ENCODE measurements around the gene F10.
"Not testable (repeated sequence)": the region's sequence is repeated elsewhere in the genome, so short reads cannot be mapped to it uniquely, and the experiment has no call there.

F10 gene

DNA sequence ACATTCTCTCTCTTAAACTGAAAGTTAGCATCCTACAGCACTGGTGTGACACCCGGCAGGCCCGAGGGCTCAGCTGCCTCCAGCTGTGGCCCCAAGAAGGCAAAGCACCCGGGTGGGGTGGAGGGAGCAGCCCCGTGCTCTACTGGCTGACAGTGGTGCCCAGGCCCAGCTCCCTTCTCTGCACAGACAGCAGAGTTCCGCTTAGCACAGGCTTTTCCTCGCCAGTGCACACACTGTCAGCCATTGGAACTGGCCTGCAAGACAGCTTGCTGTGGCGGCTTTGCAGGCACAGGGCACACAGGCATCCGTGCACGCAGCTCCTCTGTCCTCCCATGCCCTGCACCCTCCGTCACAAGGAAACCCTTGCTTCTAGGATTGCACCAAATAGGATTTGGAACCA, 20.3 kb upstream of the F10 start:
- DNase-seq (ENCODE audit: low spot score), result not testable (repeated sequence)

DNA sequence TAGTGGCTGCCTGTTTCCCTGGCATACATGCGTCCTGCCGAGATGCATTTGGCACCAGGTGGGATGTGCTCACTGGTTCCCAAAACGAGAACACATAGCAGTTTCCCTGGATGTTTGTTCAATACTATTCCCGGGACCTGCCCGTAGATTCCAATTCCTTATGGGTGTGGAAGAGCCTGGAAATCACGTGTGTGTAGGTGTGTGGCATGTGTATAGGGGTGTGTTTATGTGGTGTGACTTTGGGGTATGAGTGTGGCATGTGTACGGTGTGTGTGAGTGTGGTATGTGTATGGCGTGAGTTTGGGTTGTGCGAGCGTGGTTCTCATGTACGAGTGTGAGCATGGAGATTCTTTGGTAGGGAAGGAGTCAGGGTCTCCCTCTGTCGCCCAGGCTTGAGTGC, 19.9 kb upstream of the F10 start:
- no peak for DNase-seq (ENCODE audit: low spot score)

DNA sequence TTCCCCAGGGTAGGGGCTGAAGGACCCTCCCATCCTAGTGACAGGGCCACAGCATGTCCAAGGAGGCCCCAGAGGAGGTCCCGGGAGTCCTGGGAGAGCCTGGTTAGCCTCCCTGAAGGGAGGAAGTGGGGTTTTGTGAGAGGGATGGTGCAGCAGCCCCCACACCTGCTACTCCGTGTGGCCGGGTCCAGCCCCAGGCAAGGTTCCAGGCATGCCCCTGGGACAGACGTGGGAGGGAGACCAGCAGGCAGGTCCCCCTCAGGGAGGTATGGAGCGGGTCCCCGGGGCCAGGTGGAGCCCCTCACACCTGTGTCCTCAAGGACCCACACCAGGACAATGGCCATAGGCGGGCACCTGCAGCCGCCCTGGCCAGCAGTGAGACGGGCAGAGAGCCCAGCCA, 19.0 kb upstream of the F10 start:
- DNase-seq (ENCODE audit: low spot score), result no peak

DNA sequence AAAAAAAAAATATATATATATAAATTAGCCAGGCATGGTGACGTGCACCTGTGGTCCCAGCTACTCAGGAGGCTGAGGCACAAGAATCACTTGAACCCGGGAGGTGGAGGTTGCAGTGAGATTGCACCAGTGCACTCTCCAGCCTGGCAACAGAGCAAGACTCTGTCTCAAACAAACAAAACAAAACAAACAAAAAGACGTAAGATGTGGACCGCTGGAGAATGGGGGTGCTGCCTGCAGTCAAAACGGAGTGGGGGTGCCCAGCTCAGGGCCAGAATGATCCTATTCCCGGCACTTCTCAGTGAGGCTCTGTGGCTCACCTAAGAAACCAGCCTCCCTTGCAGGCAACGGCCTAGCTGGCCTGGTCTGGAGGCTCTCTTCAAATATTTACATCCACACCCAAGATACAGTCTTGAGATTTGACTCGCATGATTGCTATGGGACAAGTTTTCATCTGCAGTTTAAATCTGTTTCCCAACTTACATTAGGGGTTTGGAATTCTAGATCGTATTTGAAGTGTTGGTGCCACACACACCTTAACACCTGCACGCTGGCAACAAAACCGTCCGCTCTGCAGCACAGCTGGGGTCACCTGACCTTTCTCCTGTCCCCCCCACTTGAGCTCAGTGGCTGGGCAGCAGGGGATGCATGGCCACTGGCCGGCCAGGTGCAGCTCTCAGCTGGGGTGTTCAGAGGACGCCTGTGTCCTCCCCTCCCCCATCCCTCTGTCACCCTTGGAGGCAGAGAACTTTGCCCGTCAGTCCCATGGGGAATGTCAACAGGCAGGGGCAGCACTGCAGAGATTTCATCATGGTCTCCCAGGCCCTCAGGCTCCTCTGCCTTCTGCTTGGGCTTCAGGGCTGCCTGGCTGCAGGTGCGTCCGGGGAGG, 17.3 kb upstream of the F10 start, which contains the start of gene F7:
F7 (plus strand) TSS at position 760 of the 889 bp plus-strand sequence; CDS start at position 811, 51 bp downstream.
- no peak for DNase-seq (ENCODE audit: low spot score)

DNA sequence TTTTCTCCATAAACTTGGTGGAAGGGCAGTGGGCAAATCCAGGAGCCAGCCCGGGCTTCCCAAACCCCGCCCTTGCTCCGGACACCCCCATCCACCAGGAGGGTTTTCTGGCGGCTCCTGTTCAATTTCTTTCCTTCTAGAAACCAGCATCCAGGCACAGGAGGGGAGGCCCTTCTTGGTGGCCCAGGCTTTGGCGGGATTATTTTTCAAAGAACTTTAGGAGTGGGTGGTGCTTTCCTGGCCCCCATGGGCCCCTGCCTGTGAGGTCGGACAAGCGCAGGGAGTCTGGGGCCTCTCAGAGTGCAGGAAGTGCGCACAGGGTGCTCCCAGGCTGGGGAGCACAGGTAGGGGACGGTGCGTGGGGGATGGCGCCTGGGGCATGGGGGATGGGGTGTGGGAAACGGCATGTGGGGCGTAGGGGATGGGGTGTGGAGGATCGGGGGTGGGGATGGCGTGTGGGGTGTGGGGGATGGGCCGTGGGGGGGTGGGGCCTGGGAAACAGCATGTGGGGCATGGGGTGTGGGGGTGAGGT, 16.6 kb upstream of the F10 start:
- no peak for DNase-seq (ENCODE audit: low spot score)

DNA sequence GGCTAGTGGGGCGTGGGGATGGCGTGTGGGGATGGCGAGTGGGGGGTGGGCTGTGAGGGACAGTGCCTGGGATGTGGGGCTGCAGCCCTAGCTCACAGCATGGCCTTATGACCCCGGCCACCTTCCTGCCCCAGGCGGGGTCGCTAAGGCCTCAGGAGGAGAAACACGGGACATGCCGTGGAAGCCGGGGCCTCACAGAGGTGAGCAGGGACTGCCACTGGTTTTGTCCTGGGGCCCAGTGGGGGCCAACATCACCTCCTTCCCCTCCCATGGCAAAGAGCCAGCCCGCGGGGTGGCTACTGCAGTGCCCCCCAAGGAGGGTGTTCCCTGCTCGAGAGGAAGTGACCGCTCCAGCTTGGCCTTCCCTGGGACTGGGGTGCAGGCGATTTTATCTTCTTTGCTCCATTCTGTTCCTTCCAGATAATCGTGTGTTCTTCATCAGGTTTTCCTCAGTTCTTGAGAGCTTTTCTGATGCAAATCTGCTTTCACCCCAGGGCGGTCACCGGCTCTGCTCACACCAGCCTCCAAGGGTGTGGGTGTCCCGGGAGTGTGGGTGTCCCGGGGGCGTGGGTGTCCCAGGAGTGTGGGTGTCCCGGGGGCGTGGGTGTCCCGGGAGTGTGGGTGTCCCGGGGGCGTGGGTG, 15.8 kb upstream of the F10 start:
- no peak for DNase-seq (ENCODE audit: low spot score)

DNA sequence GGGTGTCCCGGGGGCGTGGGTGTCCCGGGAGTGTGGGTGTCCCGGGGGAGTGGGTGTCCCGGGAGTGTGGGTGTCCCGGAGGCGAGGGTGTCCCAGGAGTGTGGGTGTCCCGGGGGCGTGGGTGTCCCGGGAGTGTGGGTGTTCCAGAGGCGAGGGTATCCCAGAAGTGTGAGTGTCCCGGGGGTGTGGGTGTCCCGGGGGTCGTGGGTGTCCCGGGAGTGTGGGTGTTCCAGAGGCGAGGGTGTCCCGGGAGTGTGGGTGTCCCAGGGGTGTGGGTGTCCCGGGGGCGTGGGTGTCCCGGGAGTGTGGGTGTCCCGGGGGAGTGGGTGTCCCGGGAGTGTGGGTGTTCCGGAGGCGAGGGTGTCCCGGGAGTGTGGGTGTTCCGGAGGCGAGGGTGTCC, 14.1 kb upstream of the F10 start:
- not testable (repeated sequence) for DNase-seq (ENCODE audit: low spot score)

DNA sequence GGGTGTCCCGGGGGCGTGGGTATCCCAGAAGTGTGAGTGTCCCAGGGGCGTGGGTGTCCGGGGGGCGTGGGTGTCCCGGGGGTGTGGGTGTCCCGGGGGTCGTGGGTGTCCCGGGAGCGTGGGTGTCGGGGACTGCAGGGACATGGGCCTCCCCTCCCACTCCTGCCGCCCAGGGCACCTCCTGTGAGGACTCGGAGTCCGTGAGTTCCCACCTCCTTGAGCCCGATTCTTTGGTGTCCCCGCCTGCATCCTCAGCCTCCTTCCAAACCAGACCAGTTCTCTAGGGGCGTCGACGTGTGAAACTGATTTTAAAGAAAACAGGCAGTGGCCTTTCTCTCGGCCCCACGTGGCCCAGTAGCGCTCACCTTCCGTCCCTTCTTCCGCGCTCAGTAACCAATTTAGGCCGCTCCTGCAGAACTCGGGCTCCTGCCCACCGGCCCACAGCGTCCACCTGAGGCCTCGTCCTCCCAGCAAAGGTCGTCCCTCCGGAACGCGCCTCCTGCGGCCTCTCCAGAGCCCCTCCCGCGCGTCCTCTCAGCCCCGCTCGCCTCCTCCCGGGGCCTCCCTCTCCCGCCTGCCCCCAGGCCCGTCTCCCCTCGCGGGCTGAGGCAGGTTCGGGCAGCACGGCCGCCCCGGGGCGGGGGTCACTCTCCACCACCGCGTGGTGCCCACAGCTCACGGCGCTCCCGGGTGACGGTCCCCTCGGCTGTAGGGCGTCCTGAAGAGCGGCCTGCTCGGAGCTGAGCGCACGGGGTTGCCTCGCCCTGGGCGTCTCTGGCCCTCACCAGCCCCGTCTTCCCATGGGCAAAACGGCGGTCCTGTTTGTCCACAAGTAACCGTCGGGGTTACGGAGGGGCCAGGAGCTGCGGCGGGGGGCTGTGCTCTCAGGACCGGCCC, 13.2 kb upstream of the F10 start:
- DNase-seq (ENCODE audit: low spot score), result no peak

DNA sequence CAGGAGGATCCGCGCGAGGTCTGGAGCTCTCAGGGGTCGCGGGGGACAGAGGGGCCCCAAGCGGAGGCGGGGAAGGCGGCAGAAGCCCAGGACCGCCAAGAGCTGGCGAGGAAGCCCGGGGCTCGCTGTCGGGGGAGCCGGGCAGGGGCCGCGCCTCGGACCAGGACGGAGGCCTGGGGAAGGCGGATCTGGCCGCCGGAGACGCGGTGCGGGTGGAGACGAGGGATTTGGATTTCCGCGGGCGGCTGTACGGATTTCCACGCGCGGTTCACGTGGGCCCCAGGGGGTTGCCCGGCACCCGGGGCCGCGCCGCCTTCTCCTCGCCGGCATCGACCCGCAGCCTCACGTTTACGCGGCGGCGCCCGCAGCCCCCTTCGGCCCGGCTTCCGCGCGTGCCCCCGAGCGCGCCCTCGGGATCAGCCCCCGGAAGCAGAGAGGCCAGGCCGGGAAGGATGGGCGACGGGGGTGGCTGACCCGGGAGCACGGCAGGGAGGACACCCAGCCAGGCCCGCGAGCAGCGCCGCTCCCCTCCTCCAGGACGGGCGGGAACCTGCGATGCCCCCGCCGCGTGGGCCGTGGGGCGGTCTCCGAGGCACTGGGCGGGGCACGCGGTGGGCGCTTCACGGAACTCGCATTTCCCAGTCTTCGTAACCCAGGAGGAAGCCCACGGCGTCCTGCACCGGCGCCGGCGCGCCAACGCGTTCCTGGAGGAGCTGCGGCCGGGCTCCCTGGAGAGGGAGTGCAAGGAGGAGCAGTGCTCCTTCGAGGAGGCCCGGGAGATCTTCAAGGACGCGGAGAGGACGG, 12.3 kb upstream of the F10 start:
- DNase-seq (ENCODE audit: low spot score), result no peak

DNA sequence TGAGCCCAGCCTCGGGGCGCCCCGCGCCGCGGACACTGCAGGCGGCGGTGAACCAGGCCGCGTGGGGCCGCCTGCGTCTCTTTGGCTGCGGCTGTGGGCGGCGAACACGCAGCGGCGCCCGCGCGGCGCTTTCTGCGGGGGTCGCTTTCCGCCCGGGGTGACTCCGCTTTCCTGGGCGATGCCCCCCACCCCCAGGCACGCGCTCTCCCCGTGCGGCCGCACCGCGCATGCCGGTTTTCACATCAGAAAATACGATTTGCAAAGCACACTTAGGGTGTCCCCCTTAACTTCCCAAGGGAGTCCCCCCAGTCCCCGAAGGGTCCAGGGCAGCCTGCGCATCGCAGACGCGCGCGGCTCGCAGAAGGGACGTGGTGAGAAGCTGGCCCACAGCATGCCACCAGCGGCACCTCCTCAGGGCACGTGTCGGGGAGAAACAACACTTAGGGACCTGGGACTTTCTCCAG, 11.7 kb upstream of the F10 start:
- no peak for DNase-seq (ENCODE audit: low spot score)

DNA sequence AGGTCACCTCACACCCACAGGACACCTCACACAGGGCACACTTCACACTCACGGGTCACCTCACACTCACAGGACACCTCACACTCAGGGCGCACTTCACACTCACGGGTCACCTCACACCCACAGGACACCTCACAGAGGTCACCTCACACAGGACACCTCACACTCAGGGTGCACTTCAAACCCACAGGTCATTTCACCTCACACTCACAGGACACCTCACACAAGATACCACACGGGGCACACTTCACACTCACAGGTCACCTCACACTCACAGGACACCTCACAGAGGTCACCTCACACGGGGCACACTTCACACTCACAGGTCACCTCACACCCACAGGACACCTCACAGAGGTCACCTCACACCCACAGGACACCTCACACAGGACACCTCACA, 10.8 kb upstream of the F10 start:
- DNase-seq (ENCODE audit: low spot score), result not testable (repeated sequence)

DNA sequence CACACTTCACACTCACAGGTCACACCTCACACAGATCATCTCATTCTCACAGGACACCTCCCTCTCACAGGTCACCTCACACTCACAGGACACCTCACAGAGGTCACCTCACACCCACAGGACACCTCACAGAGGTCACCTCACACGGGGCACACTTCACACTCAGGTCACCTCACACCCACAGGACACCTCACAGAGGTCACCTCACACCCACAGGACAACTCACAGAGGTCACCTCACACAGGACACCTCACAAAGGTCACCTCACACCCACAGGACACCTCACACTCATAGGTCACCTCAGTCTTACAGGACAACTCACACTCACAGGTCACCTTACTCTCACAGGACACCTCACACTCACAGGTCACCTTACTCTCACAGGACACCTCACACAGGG, 10.1 kb upstream of the F10 start:
- DNase-seq (ENCODE audit: low spot score), result not testable (repeated sequence)

DNA sequence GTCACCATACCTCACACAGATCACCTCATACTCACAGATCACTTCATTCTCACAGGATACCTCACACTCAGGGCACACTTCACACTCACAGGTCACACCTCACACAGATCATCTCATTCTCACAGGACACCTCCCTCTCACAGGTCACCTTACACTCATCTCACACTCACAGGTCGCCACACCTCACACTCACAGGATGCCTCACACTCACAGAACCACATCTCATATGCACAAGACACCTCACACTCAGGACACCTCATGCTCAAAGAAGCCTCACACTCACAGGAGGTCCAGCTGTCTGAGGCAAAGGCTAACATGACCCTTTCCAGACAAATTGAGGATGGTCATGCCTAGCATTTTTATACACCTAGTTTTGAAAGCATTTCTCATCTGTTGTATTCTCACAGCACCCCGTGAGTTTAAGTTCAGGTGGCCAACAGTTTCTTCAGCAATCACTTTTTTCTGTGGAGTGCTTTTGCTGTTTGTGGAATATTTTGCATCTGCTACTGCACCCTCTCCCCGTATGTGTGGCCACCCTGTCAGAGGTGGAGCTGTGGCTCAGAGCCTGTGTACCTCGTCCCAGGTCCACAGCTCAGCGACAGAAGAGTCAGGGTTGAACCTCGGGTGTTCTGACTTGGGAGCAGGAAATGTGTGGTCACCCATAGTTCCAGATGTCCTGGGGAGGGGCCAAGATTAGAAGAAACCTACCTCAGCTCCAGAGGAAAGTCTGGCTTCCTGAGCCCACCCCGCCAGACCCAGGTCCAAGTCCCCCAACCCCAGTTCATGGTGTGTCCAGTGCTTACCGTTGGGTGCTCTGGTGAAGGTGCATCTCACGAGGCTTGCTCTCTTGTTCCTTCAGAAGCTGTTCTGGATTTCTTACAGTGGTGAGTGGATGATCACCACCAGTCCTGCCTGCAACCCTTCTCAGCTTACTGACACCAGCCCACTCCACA, 9.4 kb upstream of the F10 start:
- no peak for DNase-seq (ENCODE audit: low spot score)

DNA sequence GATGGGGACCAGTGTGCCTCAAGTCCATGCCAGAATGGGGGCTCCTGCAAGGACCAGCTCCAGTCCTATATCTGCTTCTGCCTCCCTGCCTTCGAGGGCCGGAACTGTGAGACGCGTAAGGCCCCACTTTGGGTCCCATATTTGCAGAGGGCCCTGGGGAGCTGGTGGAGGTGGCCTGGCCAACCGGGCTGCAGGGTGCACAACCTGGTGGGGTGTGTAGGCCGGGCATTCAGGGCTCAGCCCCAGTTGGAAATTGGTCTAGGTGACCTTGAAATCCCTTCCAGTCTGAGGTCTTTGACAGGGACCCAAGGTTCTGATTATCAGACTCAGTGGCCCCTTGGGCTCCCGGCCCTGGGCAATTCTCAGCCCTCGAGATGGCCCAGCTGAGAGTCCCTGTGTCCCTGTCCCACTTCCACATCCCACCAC, 8.7 kb upstream of the F10 start:
- DNase-seq (ENCODE audit: low spot score), result no peak

DNA sequence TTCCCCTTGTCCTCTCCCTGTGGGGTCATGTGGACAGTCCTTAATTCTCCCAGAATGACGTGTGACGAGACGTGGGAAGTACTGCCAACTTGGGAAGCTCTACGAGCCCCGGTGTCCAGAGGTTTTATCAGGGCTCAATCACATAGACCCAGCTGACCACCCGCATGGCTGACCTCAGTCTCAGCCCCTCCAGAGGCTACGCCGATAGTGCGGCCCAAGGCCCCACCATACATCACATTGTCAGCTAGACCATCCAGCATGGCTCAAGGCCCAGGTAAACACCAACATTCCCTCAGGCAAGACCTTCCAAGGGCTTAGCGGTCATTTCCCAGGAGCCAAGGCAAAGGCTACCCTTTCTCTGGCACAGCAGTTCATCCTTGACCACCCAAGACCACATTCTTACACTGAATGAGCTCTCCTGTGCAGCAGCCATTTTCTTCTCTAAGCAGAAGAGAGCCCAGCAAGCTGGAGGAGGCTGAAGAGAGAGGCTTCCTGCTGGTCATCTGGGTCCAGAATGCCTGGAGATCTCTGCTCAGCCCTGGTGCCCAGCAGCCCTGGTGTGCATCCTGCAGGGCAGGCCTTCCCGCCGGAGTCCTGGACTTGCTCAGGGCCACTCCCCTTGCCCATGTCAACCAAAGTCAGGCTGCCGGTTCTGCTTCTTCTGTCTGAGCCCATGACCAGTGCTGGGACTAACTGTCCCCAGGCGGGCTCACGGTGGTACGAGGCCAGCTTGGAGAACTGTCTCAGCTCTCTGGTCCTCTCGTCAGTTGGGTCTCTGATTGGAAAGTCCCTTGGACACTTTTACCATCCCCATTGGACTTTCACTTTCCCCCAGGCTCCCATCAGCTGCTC, 7.9 kb upstream of the F10 start:
- DNase-seq (ENCODE audit: low spot score), result no peak

DNA sequence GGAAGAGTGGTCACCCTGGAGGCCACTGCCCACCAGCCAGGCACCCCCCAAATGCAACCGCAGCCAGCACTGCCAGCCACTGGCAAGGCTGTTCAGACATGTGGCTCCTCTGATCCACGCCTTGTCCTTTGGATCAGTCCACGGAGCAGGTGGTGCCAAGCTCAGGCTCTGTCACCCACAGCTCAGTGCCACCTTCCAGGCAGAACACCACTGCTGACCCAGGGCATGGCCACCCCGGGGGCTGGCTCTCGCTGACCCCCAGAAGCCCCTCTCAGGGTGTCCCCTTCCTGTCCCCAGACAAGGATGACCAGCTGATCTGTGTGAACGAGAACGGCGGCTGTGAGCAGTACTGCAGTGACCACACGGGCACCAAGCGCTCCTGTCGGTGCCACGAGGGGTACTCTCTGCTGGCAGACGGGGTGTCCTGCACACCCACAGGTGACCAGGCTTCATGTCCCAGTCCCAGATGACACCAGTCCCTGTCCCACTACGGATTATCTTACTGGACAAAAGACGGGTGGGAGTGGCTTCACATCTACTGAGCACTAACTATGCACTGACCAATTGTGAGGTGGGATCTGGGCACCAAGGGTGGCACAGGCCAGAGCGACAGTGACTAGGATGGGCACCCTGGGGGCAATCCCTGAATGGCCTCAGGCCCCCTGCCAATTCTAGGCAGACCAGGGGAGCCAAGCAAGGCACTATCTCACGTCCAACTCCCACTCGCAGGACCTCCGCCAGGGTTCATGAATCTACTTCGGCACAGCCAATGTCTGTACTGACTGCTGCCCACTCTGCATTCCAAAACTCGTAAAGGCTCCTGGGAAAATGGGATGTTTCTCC, 7.0 kb upstream of the F10 start:
- DNase-seq (ENCODE audit: low spot score), result no peak

DNA sequence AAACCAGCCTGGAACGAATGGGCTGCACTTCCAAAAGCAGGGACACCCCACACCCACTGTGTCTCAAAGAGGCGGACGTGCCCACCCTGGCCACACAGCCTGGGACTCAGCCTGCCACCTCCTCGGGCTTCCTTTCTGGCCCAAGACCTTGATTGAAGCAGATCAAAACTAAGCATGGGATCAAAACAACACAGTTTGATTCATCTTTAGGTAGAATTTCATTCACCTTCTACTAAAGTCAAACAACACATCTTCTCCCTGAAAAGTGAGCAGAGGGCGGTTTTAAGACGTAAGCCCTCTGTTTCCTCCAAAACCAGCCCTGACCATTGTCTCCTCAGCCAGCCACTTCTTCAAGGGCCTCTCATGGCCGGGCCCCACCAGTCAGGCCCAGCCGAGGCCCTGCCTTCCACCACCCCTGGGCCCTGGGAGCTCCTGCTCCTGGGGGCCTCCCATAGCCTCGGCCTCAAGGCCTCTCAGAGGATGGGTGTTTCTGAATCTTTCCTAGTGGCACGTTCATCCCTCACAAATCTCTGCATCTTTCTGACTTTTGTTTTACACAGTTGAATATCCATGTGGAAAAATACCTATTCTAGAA, 6.3 kb upstream of the F10 start:
- no peak for DNase-seq (ENCODE audit: low spot score)

DNA sequence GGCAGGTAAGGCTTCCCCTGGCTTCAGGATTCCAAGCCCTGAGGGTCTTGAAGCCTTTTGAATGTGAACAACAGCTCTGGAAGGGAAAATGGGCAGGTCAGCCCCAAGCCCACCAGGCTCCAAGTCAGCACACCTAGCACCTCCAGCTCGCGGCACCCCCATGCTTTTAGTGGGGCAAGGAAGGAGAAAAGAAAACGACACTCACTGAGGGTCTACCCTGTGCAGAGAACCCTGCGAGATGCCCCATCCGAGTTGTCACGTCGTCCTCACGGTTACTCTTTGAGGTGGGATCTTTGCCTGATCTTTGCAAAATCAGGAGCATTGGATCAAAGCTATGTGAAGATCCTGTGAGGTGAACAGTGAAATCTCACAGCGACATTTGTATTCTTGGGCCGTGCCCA, 5.7 kb upstream of the F10 start:
- no peak for DNase-seq (ENCODE audit: low spot score)
